Fibroblast of skin of right biceps (primary cell): ENCODE data around the gene HYAL2.

Experiments used
- DNase-seq: peaks from one replicate; pipeline ENCODE4 v3.0.0-alpha.2; 2013

Gene HYAL2

DNA sequence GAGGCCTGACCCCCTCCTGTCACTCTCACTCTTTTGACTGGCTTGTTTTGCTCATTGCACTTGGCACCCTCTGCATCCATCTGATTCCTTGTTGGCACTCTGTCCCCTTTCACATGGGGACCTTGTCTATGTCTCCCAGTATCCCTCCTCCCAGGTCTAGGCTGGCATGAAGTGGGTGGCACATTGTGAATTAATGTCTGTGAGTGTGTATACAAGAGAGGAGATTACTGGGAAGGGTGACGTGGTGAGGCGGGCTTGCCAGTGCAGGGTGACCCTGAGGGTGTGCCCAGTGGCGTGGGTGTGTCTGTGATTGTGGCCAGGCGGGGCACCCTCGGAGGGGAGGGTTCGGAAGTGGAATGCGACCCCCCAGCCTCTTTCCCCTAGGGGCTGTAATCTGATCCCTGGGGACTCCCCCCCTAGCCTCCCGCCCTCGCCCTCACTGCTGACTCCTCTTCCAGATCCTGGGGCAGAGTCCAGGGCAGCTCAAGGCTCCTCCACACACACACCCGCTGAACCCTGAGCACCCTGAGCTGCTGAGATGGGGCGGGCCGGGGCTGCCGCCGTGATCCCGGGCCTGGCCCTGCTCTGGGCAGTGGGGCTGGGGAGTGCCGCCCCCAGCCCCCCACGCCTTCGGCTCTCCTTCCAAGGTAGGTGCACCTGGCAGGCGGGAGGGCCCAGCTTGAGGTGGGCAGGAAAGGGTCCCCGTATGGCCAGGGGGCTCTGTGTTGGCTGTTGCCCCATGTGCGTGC, 53.7 kb downstream of the HYAL2 start, which contains the start of gene SEMA3B:
Gene SEMA3B (plus strand): TSS at position 445 of the 749 bp plus-strand sequence. CDS start 94 bp downstream, at position 539.
- no peak for DNase-seq

DNA sequence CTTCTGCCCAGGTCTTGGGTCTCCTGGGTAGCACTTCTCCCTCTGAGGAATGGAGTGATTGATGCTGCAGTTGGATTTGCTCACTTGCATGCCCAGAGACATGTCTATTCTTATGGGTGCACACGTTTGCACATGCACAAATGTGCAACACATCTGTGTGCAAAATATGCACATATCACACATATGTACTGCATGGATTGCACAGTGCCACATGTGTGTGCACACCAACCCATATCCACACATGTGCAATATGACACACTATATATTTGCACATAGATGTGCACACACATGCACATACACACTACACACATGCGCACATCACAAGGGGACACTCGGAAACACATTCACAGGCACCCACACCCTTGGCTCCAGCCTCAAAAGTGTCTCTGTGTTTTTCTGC, 54.3 kb downstream of the HYAL2 start:
- DNase-seq, result no peak
